Upper lobe of left lung (tissue), 4 donors: Measurements from ENCODE around the gene CLDN7.

Experiments
- CTCF ChIP-seq, 6 experiments: fragments of 450-650 bp in 4 of 6; fragments of 200-600 bp in 2 of 6; sonication (generic) in 2 of 6; IDR thresholded peaks; one replicate each; pipeline ENCODE4 v1.5.1; 2016 to 2019; ENCODE audit warnings: antibody characterized with exemption in 6 of 6
- POLR2A ChIP-seq, 4 donors: fragments of 450-650 bp; IDR thresholded peaks; one replicate each; pipeline ENCODE4 v1.5.1; 2016 to 2017; ENCODE audit warnings: antibody characterized with exemption in 4 of 4, mild to moderate bottlenecking in 2 of 4

GRCh38 chr17:7258731-7259554 is 3.3 kb downstream of the CLDN7 start:
- TF ChIP-seq CTCF (IDR thresholded peaks at IDR 0.05), result no peak
- no peak for TF ChIP-seq POLR2A (IDR thresholded peaks at IDR 0.05)
